Posterior cingulate gyrus (tissue), 11 donors: ENCODE data around the gene CCR5AS.

Source experiments
- DNase-seq, 10 donors: peaks; one replicate each; pipeline versions ENCODE4 v3.0.0 to v3.0.0-alpha.2; 2020 to 2021; ENCODE audit warnings: mixed read lengths in 3 of 10
- intact Hi-C: fragments of 100-400 bp; cut with DNase I; formaldehyde crosslinking; loops from one replicate; pipeline ENCODE4 v1.15.1; 2023

CCR5AS gene

GRCh38 chr3:46361408-46362283, 45.2 kb downstream of the CCR5AS start:
- no peak for DNase-seq

GRCh38 chr3:46360907-46361306, 46.0 kb downstream of the CCR5AS start:
- DNase-seq = no peak

More at GRCh38 chr3:46361408-46362283, 45.2 kb downstream of the CCR5AS start:
- intact Hi-C loops = no loop called here

GRCh38 chr3:46359733-46360493, 47.0 kb downstream of the CCR5AS start:
- intact Hi-C loops = no loop called here
- DNase-seq = peak in 1 of 10 donors; percentile 24

More at GRCh38 chr3:46360907-46361306, 46.0 kb downstream of the CCR5AS start:
- intact Hi-C loops = no loop called here

- intact Hi-C loops = no loop called here
- no peak for DNase-seq
Measured at GRCh38 chr3:46358466-46358865, 48.4 kb downstream of the CCR5AS start.

GRCh38 chr3:46356909-46357308, 50.0 kb downstream of the CCR5AS start:
- intact Hi-C loops = no loop called here
- DNase-seq = no peak

- no peak for DNase-seq
- intact Hi-C loops = no loop called here
Measured at GRCh38 chr3:46356276-46356675, 50.6 kb downstream of the CCR5AS start.

- intact Hi-C loops = no loop called here
- no peak for DNase-seq
Measured at GRCh38 chr3:46354984-46355383, 51.9 kb downstream of the CCR5AS start.

GRCh38 chr3:46354478-46354877, 52.4 kb downstream of the CCR5AS start:
- DNase-seq = no peak
- intact Hi-C loops = no loop called here

- DNase-seq = no peak
- intact Hi-C loops = no loop called here
Measured at GRCh38 chr3:46353647-46354410, 53.0 kb downstream of the CCR5AS start, which contains the start of gene CCR2. Gene CCR2, plus strand, starts transcription at chr3:46354111. Its CDS starts 3,417 bp downstream, at chr3:46357528.

GRCh38 chr3:46353090-46353489, 53.8 kb downstream of the CCR5AS start:
- intact Hi-C loops = no loop called here
- no peak for DNase-seq

GRCh38 chr3:46351646-46352045, 55.2 kb downstream of the CCR5AS start:
- DNase-seq = no peak
- intact Hi-C loops = no loop called here

GRCh38 chr3:46350262-46350565, 56.7 kb downstream of the CCR5AS start:
- intact Hi-C loops = no loop called here
- DNase-seq = no peak

GRCh38 chr3:46349484-46350261, 57.2 kb downstream of the CCR5AS start:
- DNase-seq = no peak
- intact Hi-C loops = no loop called here

- intact Hi-C loops = no loop called here
Measured at GRCh38 chr3:46348823-46349482, 57.9 kb downstream of the CCR5AS start.

GRCh38 chr3:46344476-46344875, 62.4 kb downstream of the CCR5AS start:
- no peak for DNase-seq
- intact Hi-C loops = no loop called here

More at GRCh38 chr3:46348823-46349482, 57.9 kb downstream of the CCR5AS start:
- no peak for DNase-seq

- intact Hi-C loops = no loop called here
- no peak for DNase-seq
Measured at GRCh38 chr3:46338840-46339239, 68.0 kb downstream of the CCR5AS start.

GRCh38 chr3:46337911-46338310, 69.0 kb downstream of the CCR5AS start:
- DNase-seq = no peak
- intact Hi-C loops = no loop called here

- intact Hi-C loops = no loop called here
- no peak for DNase-seq
Measured at GRCh38 chr3:46335541-46335940, 71.3 kb downstream of the CCR5AS start.

GRCh38 chr3:46334741-46335478, 72.0 kb downstream of the CCR5AS start:
- intact Hi-C loops = no loop called here
- DNase-seq = no peak
